HG02981 (cell line): ENCODE measurements around the gene SHB.
"Not testable (repeated sequence)": the region's sequence is repeated elsewhere in the genome, so short reads cannot be mapped to it uniquely, and the experiment has no call there.

Experiments used
- ATAC-seq: cut with Tn5 transposase; IDR thresholded peaks from one replicate; pipeline ENCODE4 v1.9.1; 2021; ENCODE audit warnings: mild to moderate bottlenecking, moderate library complexity; ENCODE audit not compliant: unreplicated experiment

SHB gene

GRCh38 chr9:38064842-38065368 is 4.1 kb downstream of the SHB start:
- ATAC-seq = no peak

- ATAC-seq = no peak
Observed at GRCh38 chr9:38063363-38063707, 5.7 kb downstream of the SHB start.

GRCh38 chr9:38062498-38063362 is 6.3 kb downstream of the SHB start:
- ATAC-seq = no peak

GRCh38 chr9:38062106-38062497 is 6.9 kb downstream of the SHB start:
- no peak for ATAC-seq

GRCh38 chr9:38061326-38061977 is 7.6 kb downstream of the SHB start:
- peak; percentile 61 for ATAC-seq

- no peak for ATAC-seq
Observed at GRCh38 chr9:38060681-38061080, 8.3 kb downstream of the SHB start.

GRCh38 chr9:38059233-38059936 is 9.6 kb downstream of the SHB start:
- ATAC-seq = no peak

GRCh38 chr9:38058452-38059232 is 10.4 kb downstream of the SHB start:
- ATAC-seq = no peak

GRCh38 chr9:38057416-38058195 is 11.4 kb downstream of the SHB start:
- no peak for ATAC-seq

GRCh38 chr9:38054653-38055052 is 14.4 kb downstream of the SHB start:
- ATAC-seq = no peak

- no peak for ATAC-seq
Observed at GRCh38 chr9:38053697-38054461, 15.1 kb downstream of the SHB start.

- ATAC-seq = no peak
Observed at GRCh38 chr9:38051780-38052546, 17.1 kb downstream of the SHB start.

- no peak for ATAC-seq
Observed at GRCh38 chr9:38048316-38048969, 20.6 kb downstream of the SHB start.

- ATAC-seq = no peak
Observed at GRCh38 chr9:38047301-38048251, 21.5 kb downstream of the SHB start.

GRCh38 chr9:38046661-38047300 is 22.2 kb downstream of the SHB start:
- no peak for ATAC-seq

GRCh38 chr9:38045939-38046338 is 23.1 kb downstream of the SHB start:
- not testable (repeated sequence) for ATAC-seq
